Endodermal cell (in vitro differentiated cells): Measurements from ENCODE around the gene CDHR3. TPM values are rescaled to one million over a fixed set of nuclear protein-coding genes. Genes with fewer than 3 reads are reported as not detected.

Experiments
- DNase-seq: peaks from one replicate; pipeline ENCODE4 v3.0.0-alpha.2; 2017
- H3K27ac ChIP-seq: 2 replicates; pipeline ENCODE4 v1.5.1; 2013; ENCODE audit warnings: mild to moderate bottlenecking, low read depth, low read length, moderate library complexity
- H3K27me3 ChIP-seq: 2 replicates; pipeline ENCODE4 v1.6.1; 2013; ENCODE audit warnings: mild to moderate bottlenecking, low read length, moderate library complexity; ENCODE audit not compliant: insufficient read depth, control insufficient read depth, poor library complexity, severe bottlenecking
- H3K36me3 ChIP-seq: 2 replicates; pipeline ENCODE4 v1.7.0; 2013; ENCODE audit warnings: mild to moderate bottlenecking, low read length, moderate library complexity; ENCODE audit not compliant: control insufficient read depth, insufficient read depth
- H3K4me1 ChIP-seq: one replicate; pipeline ENCODE4 v1.7.0; 2013; ENCODE audit warnings: low read length; ENCODE audit not compliant: control insufficient read depth, insufficient read depth
- H3K4me3 ChIP-seq: 2 replicates; pipeline ENCODE4 v1.5.1; 2013; ENCODE audit warnings: mild to moderate bottlenecking, low read length, moderate library complexity
- H3K9ac ChIP-seq: 2 replicates; pipeline ENCODE4 v1.6.1; 2013; ENCODE audit warnings: mild to moderate bottlenecking, low read length, moderate library complexity; ENCODE audit not compliant: poor library complexity, severe bottlenecking; ENCODE audit errors: extremely low read depth
- H3K9me3 ChIP-seq: 2 replicates; pipeline ENCODE4 v1.6.1; 2013; ENCODE audit warnings: mild to moderate bottlenecking, low read length, moderate library complexity; ENCODE audit not compliant: control insufficient read depth
- H3K27ac Mint-ChIP-seq: 2 replicates; pipeline ENCODE4 v1.8.0; 2020; ENCODE audit warnings: mixed read lengths
- H3K27me3 Mint-ChIP-seq: 2 replicates; pipeline ENCODE4 v1.8.0; 2021; ENCODE audit warnings: mild to moderate bottlenecking, mixed read lengths; ENCODE audit not compliant: insufficient read depth
- H3K36me3 Mint-ChIP-seq: 2 replicates; pipeline ENCODE4 v1.8.0; 2020; ENCODE audit warnings: low read depth, mixed read lengths
- H3K4me1 Mint-ChIP-seq: 2 replicates; pipeline ENCODE4 v1.8.0; 2020; ENCODE audit warnings: mixed read lengths
- H3K4me3 Mint-ChIP-seq: 2 replicates; pipeline ENCODE4 v1.8.0; 2020; ENCODE audit warnings: mild to moderate bottlenecking, moderate library complexity, mixed read lengths
- H3K9me3 Mint-ChIP-seq: 2 replicates; pipeline ENCODE4 v1.8.0; 2020; ENCODE audit warnings: mild to moderate bottlenecking, mixed read lengths
- CTCF ChIP-seq: fragments of 200-600 bp; sonication (generic); conservative IDR thresholded peaks from 2 replicates; pipeline ENCODE4 v1.5.0; 2021; ENCODE audit warnings: antibody characterized with exemption, mild to moderate bottlenecking
- WGBS, 2 experiments: methylation state at CpG; one replicate each; pipeline versions ENCODE4 v1.1.5 to v1.1.7; 2013; ENCODE audit warnings: missing lambda C conversion rate in 2 of 2, mixed read lengths in 1 of 2; ENCODE audit not compliant: insufficient coverage in 1 of 2, insufficient read length in 1 of 2; 5-methylcytosine and 5-hydroxymethylcytosine counted together
- total RNA-seq, 2 donors: library from RNA; stranded (reverse); fragmentation: NEBNext Ultra II Directional in 1 of 2; extraction: Animal tissue kit (Norgen Biotek cat#: 25700) in 1 of 2; gene quantifications; 2 replicates in 1 of 2; 3 replicates in 1 of 2; pipeline ENCODE4 v1.2.1, GENCODE V29; 2021

CDHR3 gene
- total RNA-seq, 2 donors from 2014 or later: 7.5 to 16.1 TPM

- DNase-seq: no peak
Measured at GRCh38 chr7:106054971-106055532, 92.0 kb downstream of the CDHR3 start.

DNA sequence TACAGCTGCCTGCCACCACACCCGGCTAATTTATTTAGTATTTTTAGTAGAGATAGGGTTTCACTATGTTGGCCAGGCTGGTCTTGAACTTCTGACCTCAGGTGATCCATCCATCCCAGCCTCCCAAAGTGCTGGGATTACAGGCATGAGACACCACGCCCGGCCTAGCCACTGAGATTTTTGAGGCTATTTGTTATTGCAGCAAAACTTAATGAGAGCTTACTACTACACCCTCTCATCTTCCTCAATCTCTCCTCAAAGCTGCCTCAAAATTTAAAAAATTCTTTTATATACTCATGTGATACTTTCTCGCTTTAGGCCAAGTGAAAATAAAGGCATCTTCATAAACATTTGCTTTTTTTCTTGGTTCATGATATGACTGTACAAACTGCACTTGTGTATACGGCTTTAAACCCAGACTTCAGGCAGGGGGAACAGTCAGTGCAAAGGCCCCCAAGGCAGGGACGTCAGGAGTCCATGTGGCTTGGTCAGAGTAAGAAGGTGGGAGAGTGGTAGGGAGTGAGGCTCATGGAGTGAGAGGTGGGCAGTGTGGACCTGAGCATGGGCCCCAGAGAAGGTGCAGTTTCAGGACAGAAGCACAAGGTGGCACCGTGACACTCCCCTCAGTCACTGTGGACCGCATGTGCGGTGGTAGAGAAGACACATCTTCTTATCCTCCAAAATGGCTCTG is 93.6 kb downstream of the CDHR3 start:
- Mint-ChIP-seq H3K36me3 (no peaks in the 10 kb centered on the region), H3K4me1 (no peaks in the 10 kb centered on the region), H3K9me3 (peaks cover 13% of the 10 kb centered on the region), H3K27me3 (peaks cover 4% of the 10 kb centered on the region), H3K4me3 (no peak overlapping the region), H3K27ac (no peak overlapping the region)
- no peak overlapping the region for H3K4me3 ChIP-seq
- H3K9me3 ChIP-seq: peaks cover 5% of the 10 kb centered on the region
- H3K36me3 ChIP-seq: no peaks in the 10 kb centered on the region
- no peak overlapping the region for H3K9ac ChIP-seq
- peak; percentile 90 for DNase-seq
- H3K27me3 ChIP-seq: no peaks in the 10 kb centered on the region
- TF ChIP-seq CTCF: peak; percentile 87
- no peak overlapping the region for H3K27ac ChIP-seq
- 64 to 77% methylated on average over 4 to 8 of the region's 9 CpGs for WGBS, 2 experiments
- H3K4me1 ChIP-seq: no peaks in the 10 kb centered on the region

More at GRCh38 chr7:106054971-106055532, 92.0 kb downstream of the CDHR3 start:
- WGBS, 2 experiments: 67 to 89% methylated on average over 1 to 7 of the region's 7 CpGs
- Mint-ChIP-seq H3K4me3 (no peak overlapping the region), H3K27ac (no peak overlapping the region), H3K36me3 (no peaks in the 10 kb centered on the region), H3K9me3 (peaks cover under 1% of the 10 kb centered on the region), H3K4me1 (no peaks in the 10 kb centered on the region), H3K27me3 (peaks cover 4% of the 10 kb centered on the region)
- Histone ChIP-seq H3K36me3 (no peaks in the 10 kb centered on the region), H3K27me3 (no peaks in the 10 kb centered on the region), H3K9me3 (no peaks in the 10 kb centered on the region), H3K27ac (no peak overlapping the region), H3K4me3 (no peak overlapping the region), H3K4me1 (no peaks in the 10 kb centered on the region), H3K9ac (no peak overlapping the region)
- TF ChIP-seq CTCF: no peak

DNA sequence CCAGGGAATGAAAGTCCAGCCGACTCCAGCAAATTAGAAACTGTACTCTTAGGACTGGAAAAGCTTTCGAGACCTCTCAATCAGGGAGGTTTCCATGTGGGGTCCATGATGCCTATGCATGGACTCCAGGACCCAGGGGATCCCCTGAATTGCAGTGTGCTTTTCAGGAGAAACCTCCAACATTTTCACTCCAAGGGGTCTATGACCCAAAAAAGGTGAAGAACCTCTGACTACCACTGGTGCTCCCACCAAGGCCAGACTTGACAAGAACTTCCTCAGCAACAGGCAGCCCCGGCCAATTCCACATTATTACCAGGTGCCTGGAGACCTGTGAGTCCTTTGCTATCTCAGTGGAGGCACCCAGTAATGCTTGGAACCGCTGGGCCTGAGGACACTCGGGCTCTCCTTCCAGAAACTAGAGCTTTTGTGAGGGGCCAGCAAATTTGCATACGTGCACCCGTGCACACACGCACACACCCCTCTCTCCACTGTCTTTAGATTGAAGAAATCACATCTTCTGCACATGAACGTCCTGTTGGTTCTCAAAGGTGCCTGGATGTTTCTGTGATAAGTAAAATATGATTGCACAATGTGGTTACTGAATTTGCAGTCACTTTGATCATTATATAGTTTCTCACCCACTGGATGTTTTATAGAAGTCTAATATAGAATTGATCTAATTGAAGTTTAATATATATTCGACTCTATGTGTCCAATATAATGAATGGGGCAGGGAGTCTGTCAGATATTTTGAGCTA is 94.3 kb downstream of the CDHR3 start:
- Mint-ChIP-seq H3K36me3 (no peaks in the 10 kb centered on the region), H3K4me3 (no peak overlapping the region), H3K9me3 (peaks cover 13% of the 10 kb centered on the region), H3K4me1 (no peaks in the 10 kb centered on the region), H3K27ac (no peak overlapping the region), H3K27me3 (peaks cover 4% of the 10 kb centered on the region)
- Histone ChIP-seq H3K9ac (no peak overlapping the region), H3K36me3 (no peaks in the 10 kb centered on the region), H3K4me1 (no peaks in the 10 kb centered on the region), H3K4me3 (no peak overlapping the region), H3K27ac (no peak overlapping the region), H3K27me3 (no peaks in the 10 kb centered on the region), H3K9me3 (peaks cover 5% of the 10 kb centered on the region)
- TF ChIP-seq CTCF: no peak
- no peak for DNase-seq
- 80 to 85% methylated on average over 9 to 10 of the region's 10 CpGs for WGBS, 2 experiments
